Tibial artery (tissue), 4 donors: ENCODE data around the gene WDR64.

Source experiments
- DNase-seq, 2 donors: peaks; one replicate each; pipeline ENCODE4 v3.0.0-alpha.2; 2019
- H3K27ac ChIP-seq, 2 donors: fragments of 200-600 bp; sonication (generic) in 1 of 2; 1 replicate in 1 of 2; 2 replicates in 1 of 2; pipeline ENCODE4 v1.5.1; 2018 to 2019; ENCODE audit warnings: mild to moderate bottlenecking in 1 of 2
- H3K27me3 ChIP-seq, 2 donors: fragments of 200-600 bp; sonication (generic) in 1 of 2; one replicate each; pipeline versions ENCODE4 v1.5.1 to v1.6.0; 2016 to 2019
- H3K36me3 ChIP-seq, 3 donors: fragments of 200-600 bp; sonication (generic) in 2 of 3; one replicate each; pipeline ENCODE4 v1.5.1; 2016 to 2019; ENCODE audit warnings: mild to moderate bottlenecking in 2 of 3
- H3K4me1 ChIP-seq, 4 donors: fragments of 200-600 bp; sonication (generic) in 2 of 4; 1 replicate in 3 of 4; 2 replicates in 1 of 4; pipeline ENCODE4 v1.5.1; 2016 to 2019
- H3K4me3 ChIP-seq, 2 donors: fragments of 200-600 bp; sonication (generic) in 1 of 2; 1 replicate in 1 of 2; 2 replicates in 1 of 2; pipeline ENCODE4 v1.5.1; 2018 to 2019; ENCODE audit warnings: mild to moderate bottlenecking in 2 of 2
- H3K9me3 ChIP-seq, 3 donors: fragments of 200-600 bp; sonication (generic) in 1 of 3; one replicate each; pipeline ENCODE4 v1.5.1; 2016 to 2019
- intact Hi-C: fragments of 100-400 bp; cut with DNase I; formaldehyde crosslinking; loops from one replicate; pipeline ENCODE4 v1.15.0; 2023; ENCODE audit warnings: low total_unique reads
- TF ChIP-seq, protein P1 (sequence below), 2 experiments: fragments of 200-600 bp in 1 of 2; fragments of 450-650 bp in 1 of 2; IDR thresholded peaks; one replicate each; pipeline ENCODE4 v1.5.1; 2017 to 2019; ENCODE audit warnings: antibody characterized with exemption in 2 of 2, mild to moderate bottlenecking in 1 of 2, moderate library complexity in 1 of 2

The WDR64 gene

GRCh38 chr1:241828463-241829021, 176.5 kb downstream of the WDR64 start:
- Histone ChIP-seq H3K27ac (peak overlapping the region in 1 of 2 donors; percentile 60), H3K36me3 (no peaks in the 10 kb centered on the region), H3K4me3 (no peak overlapping the region), H3K4me1 (peaks cover 0 to 39% (median 13%) of the 10 kb centered on the region in 4 donors), H3K27me3 (no peaks in the 10 kb centered on the region), H3K9me3 (no peaks in the 10 kb centered on the region)
- DNase-seq, result no peak
- TF ChIP-seq, protein P1, sequence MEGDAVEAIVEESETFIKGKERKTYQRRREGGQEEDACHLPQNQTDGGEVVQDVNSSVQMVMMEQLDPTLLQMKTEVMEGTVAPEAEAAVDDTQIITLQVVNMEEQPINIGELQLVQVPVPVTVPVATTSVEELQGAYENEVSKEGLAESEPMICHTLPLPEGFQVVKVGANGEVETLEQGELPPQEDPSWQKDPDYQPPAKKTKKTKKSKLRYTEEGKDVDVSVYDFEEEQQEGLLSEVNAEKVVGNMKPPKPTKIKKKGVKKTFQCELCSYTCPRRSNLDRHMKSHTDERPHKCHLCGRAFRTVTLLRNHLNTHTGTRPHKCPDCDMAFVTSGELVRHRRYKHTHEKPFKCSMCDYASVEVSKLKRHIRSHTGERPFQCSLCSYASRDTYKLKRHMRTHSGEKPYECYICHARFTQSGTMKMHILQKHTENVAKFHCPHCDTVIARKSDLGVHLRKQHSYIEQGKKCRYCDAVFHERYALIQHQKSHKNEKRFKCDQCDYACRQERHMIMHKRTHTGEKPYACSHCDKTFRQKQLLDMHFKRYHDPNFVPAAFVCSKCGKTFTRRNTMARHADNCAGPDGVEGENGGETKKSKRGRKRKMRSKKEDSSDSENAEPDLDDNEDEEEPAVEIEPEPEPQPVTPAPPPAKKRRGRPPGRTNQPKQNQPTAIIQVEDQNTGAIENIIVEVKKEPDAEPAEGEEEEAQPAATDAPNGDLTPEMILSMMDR (IDR thresholded peaks at IDR 0.05), result no peak
- intact Hi-C loops, result no loop called here

GRCh38 chr1:241829468-241829867, 177.4 kb downstream of the WDR64 start:
- intact Hi-C loops, result no loop called here
- Histone ChIP-seq H3K9me3 (no peaks in the 10 kb centered on the region), H3K36me3 (no peaks in the 10 kb centered on the region), H3K27ac (no peak overlapping the region), H3K27me3 (no peaks in the 10 kb centered on the region), H3K4me3 (no peak overlapping the region), H3K4me1 (peaks cover 0 to 39% (median 13%) of the 10 kb centered on the region in 4 donors)
- no peak for DNase-seq
- TF ChIP-seq, protein P1 (IDR thresholded peaks at IDR 0.05), result no peak

DNA sequence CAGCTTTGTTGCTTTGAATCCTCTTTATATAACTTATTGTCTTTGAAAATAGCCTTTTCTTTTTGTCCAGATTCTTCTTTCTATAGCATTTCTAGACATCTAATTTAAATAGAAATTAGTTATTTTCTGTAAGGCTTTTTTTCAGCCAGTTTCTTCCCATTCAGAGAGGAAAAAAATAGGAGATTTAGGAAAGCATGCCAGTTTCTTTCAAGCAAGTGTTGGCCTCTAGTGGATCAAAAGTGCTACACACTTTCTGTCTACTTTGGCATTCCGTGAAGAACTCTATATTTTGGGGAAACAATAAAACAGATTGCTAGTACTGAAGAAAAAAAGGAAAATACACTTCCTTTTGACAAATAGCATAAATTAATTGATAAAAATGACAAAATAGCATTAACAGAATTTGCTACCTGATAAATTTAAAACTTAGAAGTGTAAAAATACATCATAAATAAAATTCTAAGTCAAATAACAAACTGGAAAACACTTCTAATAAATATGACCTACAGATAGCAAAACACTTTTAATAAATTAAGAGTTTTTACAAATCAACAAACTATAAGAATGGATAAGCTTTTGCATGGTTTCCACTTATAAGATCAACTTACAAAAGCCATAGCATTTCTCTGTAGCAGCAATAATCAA, 182.8 kb downstream of the WDR64 start:
- Histone ChIP-seq H3K9me3 (no peaks in the 10 kb centered on the region), H3K4me3 (no peak overlapping the region), H3K27me3 (no peaks in the 10 kb centered on the region), H3K4me1 (no peaks in the 10 kb centered on the region), H3K27ac (no peak overlapping the region), H3K36me3 (no peaks in the 10 kb centered on the region)
- TF ChIP-seq, protein P1 (IDR thresholded peaks at IDR 0.05), result peak; percentile 69 to 71
- intact Hi-C loops, result loop anchor here (2.0 kb wide), 1 partner anchor 222 kb away; no protein-coding TSS in a partner anchor
- no peak for DNase-seq

- DNase-seq, result no peak
Observed at GRCh38 chr1:241836941-241837340, 184.9 kb downstream of the WDR64 start.

DNA sequence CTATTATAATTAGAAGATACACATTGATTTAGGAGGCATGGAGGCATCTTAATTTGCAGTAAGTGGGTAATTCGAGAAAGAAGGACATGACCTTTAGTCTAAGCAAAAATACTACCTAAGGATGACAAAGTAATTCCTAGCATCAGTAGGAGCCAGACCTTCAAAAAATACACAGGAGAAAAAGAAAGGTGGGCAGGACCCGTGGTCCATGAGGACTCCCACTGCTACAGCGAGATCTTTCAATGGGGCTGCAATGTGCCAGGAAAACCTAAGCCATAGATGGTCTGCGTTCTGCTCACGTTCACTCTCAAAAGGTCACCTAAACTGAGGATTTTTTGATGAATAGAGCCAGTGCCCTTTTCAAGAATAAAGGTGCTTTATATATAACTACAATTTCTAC, 185.3 kb downstream of the WDR64 start:
- H3K9me3 ChIP-seq, result no peaks in the 10 kb centered on the region
- TF ChIP-seq, protein P1 (IDR thresholded peaks at IDR 0.05), result no peak
- no peaks in the 10 kb centered on the region for H3K27me3 ChIP-seq
- no peak for DNase-seq
- intact Hi-C loops, result no loop called here
- H3K4me1 ChIP-seq, result no peaks in the 10 kb centered on the region
- H3K4me3 ChIP-seq, result no peak overlapping the region
- H3K36me3 ChIP-seq, result no peaks in the 10 kb centered on the region
- H3K27ac ChIP-seq, result no peak overlapping the region

More at GRCh38 chr1:241836941-241837340, 184.9 kb downstream of the WDR64 start:
- Histone ChIP-seq H3K4me1 (no peaks in the 10 kb centered on the region), H3K9me3 (no peaks in the 10 kb centered on the region), H3K36me3 (no peaks in the 10 kb centered on the region), H3K27me3 (no peaks in the 10 kb centered on the region), H3K4me3 (no peak overlapping the region), H3K27ac (no peak overlapping the region)
- TF ChIP-seq, protein P1 (IDR thresholded peaks at IDR 0.05), result no peak
- intact Hi-C loops, result no loop called here
